Skeletal muscle satellite cell (primary cell): ENCODE measurements around the gene ZNF543. TPM values are rescaled to one million over a fixed set of nuclear protein-coding genes. Genes with fewer than 3 reads are reported as not detected.
"Not testable (repeated sequence)": the region's sequence is repeated elsewhere in the genome, so short reads cannot be mapped to it uniquely, and the experiment has no call there.

ENCODE experiments used
- H3K27me3 ChIP-seq: 2 replicates; pipeline ENCODE4 v1.7.0; 2013; ENCODE audit warnings: low read length; ENCODE audit not compliant: control insufficient read depth, insufficient read depth
- H3K36me3 ChIP-seq: 2 replicates; pipeline ENCODE4 v1.7.0; 2013; ENCODE audit warnings: mild to moderate bottlenecking, control low read depth, low read length; ENCODE audit not compliant: insufficient read depth
- H3K4me1 ChIP-seq: 2 replicates; pipeline ENCODE4 v1.7.0; 2013; ENCODE audit warnings: low read length; ENCODE audit not compliant: control insufficient read depth, insufficient read depth
- H3K4me2 ChIP-seq: 2 replicates; pipeline ENCODE4 v1.7.0; 2013; ENCODE audit warnings: mild to moderate bottlenecking, low read length
- H3K4me3 ChIP-seq: 2 replicates; pipeline ENCODE4 v1.7.0; 2013; ENCODE audit warnings: low read length
- H3K9ac ChIP-seq: 2 replicates; pipeline ENCODE4 v1.7.0; 2013; ENCODE audit warnings: mild to moderate bottlenecking, low read depth, low read length, moderate library complexity
- H3K9me3 ChIP-seq: replicated peaks from 2 replicates; pipeline ENCODE4 v1.7.0; 2013; ENCODE audit warnings: mild to moderate bottlenecking, control low read depth, low read length
- total RNA-seq: library from RNA; depleted of rRNA; stranded (reverse); fragments of >200 nt; gene quantifications from 2 replicates; pipeline ENCODE4 v1.2.3, GENCODE V29; 2012; rRNA removed

Gene ZNF543
- 6.1 and 6.8 TPM in 2 replicates for total RNA-seq

GRCh38 chr19:57320180-57321084 is at the start of gene ZNF543:
TSS of gene ZNF543 (plus strand) at chr19:57320472. CDS start at chr19:57320854, 382 bp downstream.
- Histone ChIP-seq H3K36me3 (peaks cover 19% of the 10 kb centered on the region), H3K9ac (peak within 1 kb of the TSS; percentile 99), H3K9me3 (no peaks in the 10 kb centered on the region), H3K4me2 (peak within 1 kb of the TSS; percentile 98), H3K4me3 (peak within 1 kb of the TSS; percentile 95), H3K4me1 (peaks cover 18% of the 10 kb centered on the region), H3K27me3 (peaks cover 16% of the 10 kb centered on the region)

- no peak overlapping the region for H3K4me2 ChIP-seq
- H3K9me3 ChIP-seq: no peaks in the 10 kb centered on the region
- peaks cover 5% of the 10 kb centered on the region for H3K4me1 ChIP-seq
- no peak overlapping the region for H3K9ac ChIP-seq
- no peaks in the 10 kb centered on the region for H3K36me3 ChIP-seq
- H3K27me3 ChIP-seq: no peaks in the 10 kb centered on the region
- no peak overlapping the region for H3K4me3 ChIP-seq
These were observed 49.0 kb upstream of the ZNF543 start for GRCh38 chr19:57271280-57271679.

GRCh38 chr19:57273014-57273413 is 47.3 kb upstream of the ZNF543 start:
- H3K27me3 ChIP-seq: no peaks in the 10 kb centered on the region
- H3K4me1 ChIP-seq: peaks cover 5% of the 10 kb centered on the region
- no peak overlapping the region for H3K4me3 ChIP-seq
- H3K4me2 ChIP-seq: no peak overlapping the region
- H3K36me3 ChIP-seq: no peaks in the 10 kb centered on the region
- no peaks in the 10 kb centered on the region for H3K9me3 ChIP-seq
- H3K9ac ChIP-seq: no peak overlapping the region

GRCh38 chr19:57276430-57276829 is 43.8 kb upstream of the ZNF543 start:
- H3K4me1 ChIP-seq: peaks cover 7% of the 10 kb centered on the region
- H3K9ac ChIP-seq: no peak overlapping the region
- no peak overlapping the region for H3K4me2 ChIP-seq
- no peak overlapping the region for H3K4me3 ChIP-seq
- H3K36me3 ChIP-seq: no peaks in the 10 kb centered on the region
- no peaks in the 10 kb centered on the region for H3K27me3 ChIP-seq
- no peaks in the 10 kb centered on the region for H3K9me3 ChIP-seq

- H3K4me3 ChIP-seq: not testable (repeated sequence)
These were observed 41.8 kb upstream of the ZNF543 start for GRCh38 chr19:57278481-57278880.

GRCh38 chr19:57279418-57280164 is 40.7 kb upstream of the ZNF543 start:
- peak overlapping the region; percentile 83 for H3K4me3 ChIP-seq
- H3K4me1 ChIP-seq: peaks cover 23% of the 10 kb centered on the region
- H3K4me2 ChIP-seq: peak overlapping the region; percentile 87
- H3K27me3 ChIP-seq: no peaks in the 10 kb centered on the region
- peaks cover 15% of the 10 kb centered on the region for H3K36me3 ChIP-seq
- H3K9ac ChIP-seq: peak overlapping the region; percentile 96
- no peaks in the 10 kb centered on the region for H3K9me3 ChIP-seq

More at GRCh38 chr19:57278481-57278880, 41.8 kb upstream of the ZNF543 start:
- H3K27me3 ChIP-seq, H3K4me2 ChIP-seq, H3K36me3 ChIP-seq, H3K9me3 ChIP-seq, H3K9ac ChIP-seq: not testable (repeated sequence)
- peaks cover 20% of the 10 kb centered on the region for H3K4me1 ChIP-seq

- H3K9me3 ChIP-seq: no peaks in the 10 kb centered on the region
- H3K4me2 ChIP-seq: peak within 1 kb of the TSS; percentile 87
- peaks cover 21% of the 10 kb centered on the region for H3K36me3 ChIP-seq
- no peaks in the 10 kb centered on the region for H3K27me3 ChIP-seq
- peaks cover 23% of the 10 kb centered on the region for H3K4me1 ChIP-seq
- H3K9ac ChIP-seq: peak within 1 kb of the TSS; percentile 96
- H3K4me3 ChIP-seq: peak within 1 kb of the TSS; percentile 83
These were observed 39.9 kb upstream of the ZNF543 start, which contains the start of gene ZNF460 for GRCh38 chr19:57280165-57280961. TSS of gene ZNF460 (plus strand) at chr19:57280485. CDS start at chr19:57280807, 322 bp downstream.

GRCh38 chr19:57280962-57281400 is 39.3 kb upstream of the ZNF543 start:
- no peaks in the 10 kb centered on the region for H3K27me3 ChIP-seq
- H3K9ac ChIP-seq: peak overlapping the region; percentile 96
- H3K9me3 ChIP-seq: no peaks in the 10 kb centered on the region
- H3K4me1 ChIP-seq: peaks cover 23% of the 10 kb centered on the region
- H3K4me2 ChIP-seq: peak overlapping the region; percentile 87
- peak overlapping the region; percentile 83 for H3K4me3 ChIP-seq
- H3K36me3 ChIP-seq: peaks cover 27% of the 10 kb centered on the region

GRCh38 chr19:57282011-57282643 is 38.1 kb upstream of the ZNF543 start:
- Histone ChIP-seq H3K4me2 (peak overlapping the region; percentile 87), H3K4me1 (peaks cover 23% of the 10 kb centered on the region), H3K9ac (no peak overlapping the region), H3K27me3 (no peaks in the 10 kb centered on the region), H3K9me3 (no peaks in the 10 kb centered on the region), H3K4me3 (peak overlapping the region; percentile 83), H3K36me3 (peaks cover 36% of the 10 kb centered on the region)

GRCh38 chr19:57288373-57288772 is 31.9 kb upstream of the ZNF543 start:
- no peak overlapping the region for H3K4me2 ChIP-seq
- peaks cover 4% of the 10 kb centered on the region for H3K4me1 ChIP-seq
- H3K9me3 ChIP-seq: no peaks in the 10 kb centered on the region
- H3K36me3 ChIP-seq: peaks cover 88% of the 10 kb centered on the region
- no peaks in the 10 kb centered on the region for H3K27me3 ChIP-seq
- no peak overlapping the region for H3K4me3 ChIP-seq
- H3K9ac ChIP-seq: no peak overlapping the region
